SK-N-MC (cell line): ENCODE results near the gene KRTAP2-3.
"Not testable (repeated sequence)": the region's sequence is repeated elsewhere in the genome, so short reads cannot be mapped to it uniquely, and the experiment has no call there.

Source experiments
- EZH2 ChIP-seq: fragments of 200-600 bp; sonication (generic); IDR thresholded peaks from one replicate; pipeline ENCODE4 v1.6.1; 2017; ENCODE audit warnings: antibody characterized with exemption
- POLR2AphosphoS5 ChIP-seq: IDR thresholded peaks from 2 replicates; pipeline ENCODE4 v1.6.1; 2012; ENCODE audit warnings: mild to moderate bottlenecking, low read depth, low read length, borderline replicate concordance

- not testable (repeated sequence) for TF ChIP-seq EZH2, POLR2AphosphoS5
Measured at GRCh38 chr17:41054556-41054955, 5.4 kb downstream of the KRTAP2-3 start.
